H9 (cell line): ENCODE results near the gene AP3S1. TPM values are rescaled to one million over a fixed set of nuclear protein-coding genes. Genes with fewer than 3 reads are reported as not detected.

Experiments used
- DNase-seq: peaks from one replicate; pipeline ENCODE4 v3.0.0-alpha.2; 2017
- H2AFZ ChIP-seq: one replicate; pipeline ENCODE4 v1.6.1; 2013; ENCODE audit warnings: mild to moderate bottlenecking, low read length, control low read depth, moderate library complexity
- H2AK5ac ChIP-seq: 2 replicates; pipeline ENCODE4 v1.6.1; 2013; ENCODE audit warnings: low read length, control low read depth, mixed read lengths; ENCODE audit not compliant: insufficient read length
- H2BK120ac ChIP-seq: one replicate; pipeline ENCODE4 v1.6.1; 2013; ENCODE audit warnings: low read depth, mild to moderate bottlenecking, low read length, control low read depth, inconsistent platforms; ENCODE audit not compliant: poor library complexity, severe bottlenecking
- H2BK12ac ChIP-seq: 2 replicates; pipeline ENCODE4 v1.6.1; 2013; ENCODE audit warnings: low read length, control low read depth, mixed read lengths, low read depth; ENCODE audit not compliant: insufficient read length
- H2BK15ac ChIP-seq: 2 replicates; pipeline ENCODE4 v1.6.1; 2013; ENCODE audit warnings: low read depth, low read length, control low read depth
- H2BK20ac ChIP-seq: one replicate; pipeline ENCODE4 v1.6.1; 2013; ENCODE audit warnings: low read depth, mild to moderate bottlenecking, low read length, control low read depth, inconsistent platforms; ENCODE audit not compliant: poor library complexity, severe bottlenecking
- H2BK5ac ChIP-seq: 2 replicates; pipeline ENCODE4 v1.6.1; 2013; ENCODE audit warnings: low read length, control low read depth, mixed read lengths; ENCODE audit not compliant: insufficient read length
- H3K14ac ChIP-seq: 2 replicates; pipeline ENCODE4 v1.6.1; 2013; ENCODE audit warnings: low read length, control low read depth; ENCODE audit not compliant: insufficient read depth
- H3K18ac ChIP-seq: 2 replicates; pipeline ENCODE4 v1.6.1; 2013; ENCODE audit warnings: low read depth, mild to moderate bottlenecking, mixed read lengths, low read length, control low read depth; ENCODE audit not compliant: insufficient read length
- H3K23ac ChIP-seq: 2 replicates; pipeline ENCODE4 v1.6.1; 2013; ENCODE audit warnings: low read length, control low read depth, mixed read lengths, low read depth; ENCODE audit not compliant: insufficient read length
- H3K23me2 ChIP-seq: 2 replicates; pipeline ENCODE4 v1.6.1; 2013; ENCODE audit warnings: low read depth, mild to moderate bottlenecking, mixed read lengths, low read length, control low read depth; ENCODE audit not compliant: insufficient read length, poor library complexity, severe bottlenecking
- H3K27ac ChIP-seq: 2 replicates; pipeline ENCODE4 v1.5.1; 2013; ENCODE audit warnings: low read length, control low read depth, mixed read lengths, low read depth; ENCODE audit not compliant: insufficient read length
- H3K27me3 ChIP-seq: 2 replicates; pipeline ENCODE4 v1.6.1; 2013; ENCODE audit warnings: low read length, control low read depth, inconsistent platforms; ENCODE audit not compliant: insufficient read depth
- H3K4ac ChIP-seq: 2 replicates; pipeline ENCODE4 v1.6.1; 2013; ENCODE audit warnings: low read depth, mild to moderate bottlenecking, control low read depth, inconsistent platforms, low read length, moderate library complexity
- H3K4me1 ChIP-seq: 2 replicates; pipeline ENCODE4 v1.6.1; 2013; ENCODE audit warnings: low read length, control low read depth, inconsistent platforms; ENCODE audit not compliant: insufficient read depth
- H3K4me2 ChIP-seq: 2 replicates; pipeline ENCODE4 v1.6.1; 2013; ENCODE audit warnings: low read length, control low read depth, mixed read lengths; ENCODE audit not compliant: insufficient read length, insufficient read depth
- H3K56ac ChIP-seq: 2 replicates; pipeline ENCODE4 v1.6.1; 2013; ENCODE audit warnings: low read depth, mild to moderate bottlenecking, mixed read lengths, low read length, control low read depth; ENCODE audit not compliant: insufficient read length
- H3K79me1 ChIP-seq: 2 replicates; pipeline ENCODE4 v1.6.1; 2013; ENCODE audit warnings: low read depth, mild to moderate bottlenecking, moderate library complexity, low read length, control low read depth, inconsistent platforms; ENCODE audit not compliant: insufficient read depth, poor library complexity, severe bottlenecking
- H3K79me2 ChIP-seq: 2 replicates; pipeline ENCODE4 v1.6.1; 2013; ENCODE audit warnings: low read length, control low read depth, inconsistent platforms; ENCODE audit not compliant: insufficient read depth
- H3K9ac ChIP-seq: 2 replicates; pipeline ENCODE4 v1.6.1; 2013; ENCODE audit warnings: low read length, control low read depth, mixed read lengths; ENCODE audit not compliant: insufficient read length; ENCODE audit errors: extremely low read depth
- H3K9me3 ChIP-seq: one replicate; pipeline ENCODE4 v1.6.1; 2013; ENCODE audit warnings: low read depth, low read length, inconsistent platforms; ENCODE audit not compliant: control insufficient read depth
- H3T11ph ChIP-seq: one replicate; pipeline ENCODE4 v1.6.1; 2013; ENCODE audit warnings: mild to moderate bottlenecking, low read length, control low read depth, inconsistent platforms
- H4K20me1 ChIP-seq: one replicate; pipeline ENCODE4 v1.6.1; 2013; ENCODE audit not compliant: control insufficient read depth, insufficient read length, insufficient read depth
- H4K5ac ChIP-seq: 2 replicates; pipeline ENCODE4 v1.6.1; 2013; ENCODE audit warnings: low read depth, mild to moderate bottlenecking, mixed read lengths, low read length, control low read depth; ENCODE audit not compliant: insufficient read length
- H4K8ac ChIP-seq: replicated peaks from 2 replicates; pipeline ENCODE4 v1.6.1; 2013; ENCODE audit warnings: low read length, control low read depth, mixed read lengths, low read depth; ENCODE audit not compliant: insufficient read length
- H4K91ac ChIP-seq: 2 replicates; pipeline ENCODE4 v1.6.1; 2013; ENCODE audit warnings: low read depth, mild to moderate bottlenecking, moderate library complexity, mixed read lengths, low read length, control low read depth; ENCODE audit not compliant: insufficient read length
- H3K27ac Mint-ChIP-seq, 3 experiments: 2 replicates in 2 of 3; 3 replicates in 1 of 3; pipeline ENCODE4 v1.8.0; 2020 to 2021; ENCODE audit warnings: mixed read lengths in 3 of 3, mild to moderate bottlenecking in 1 of 3, moderate library complexity in 1 of 3
- H3K27me3 Mint-ChIP-seq: 2 replicates; pipeline ENCODE4 v1.8.0; 2021; ENCODE audit warnings: low read depth, mild to moderate bottlenecking, moderate library complexity, mixed read lengths
- H3K36me3 Mint-ChIP-seq, 3 experiments: 2 replicates in 2 of 3; 3 replicates in 1 of 3; pipeline ENCODE4 v1.8.0; 2020 to 2021; ENCODE audit warnings: low read depth in 3 of 3, mixed read lengths in 3 of 3; ENCODE audit not compliant: insufficient read depth in 1 of 3
- H3K4me1 Mint-ChIP-seq, 2 experiments: 2 replicates each; pipeline ENCODE4 v1.8.0; 2020; ENCODE audit warnings: mixed read lengths in 2 of 2
- H3K4me3 Mint-ChIP-seq, 2 experiments: 2 replicates in 1 of 2; 3 replicates in 1 of 2; pipeline ENCODE4 v1.8.0; 2020 to 2021; ENCODE audit warnings: mild to moderate bottlenecking in 2 of 2, mixed read lengths in 2 of 2, moderate library complexity in 1 of 2
- H3K9me3 Mint-ChIP-seq, 2 experiments: 2 replicates in 1 of 2; 3 replicates in 1 of 2; pipeline ENCODE4 v1.8.0; 2020; ENCODE audit warnings: mild to moderate bottlenecking in 2 of 2, mixed read lengths in 2 of 2, moderate library complexity in 1 of 2
- WGBS: extraction: QIAGEN DNeasy Blood & Tissue Kit; methylation state at CpG from one replicate; pipeline ENCODE4 v1.1.7; 2013; ENCODE audit warnings: missing lambda C conversion rate, low lambda C conversion rate, mixed read lengths; ENCODE audit not compliant: insufficient read length; ENCODE audit errors: extremely low coverage; 5-methylcytosine and 5-hydroxymethylcytosine counted together
- total RNA-seq: library from RNA; stranded (reverse); gene quantifications from 2 replicates; pipeline ENCODE4 v1.2.1, GENCODE V29; 2021
- TF ChIP-seq, protein P1 (sequence below): fragments of 200-600 bp; sonication (generic); conservative IDR thresholded peaks from 3 replicates; pipeline ENCODE4 v1.8.0; 2021; ENCODE audit warnings: antibody characterized with exemption, mild to moderate bottlenecking

Gene AP3S1
- total RNA-seq, 1 experiment from 2014 or later: 78.4 TPM

DNA sequence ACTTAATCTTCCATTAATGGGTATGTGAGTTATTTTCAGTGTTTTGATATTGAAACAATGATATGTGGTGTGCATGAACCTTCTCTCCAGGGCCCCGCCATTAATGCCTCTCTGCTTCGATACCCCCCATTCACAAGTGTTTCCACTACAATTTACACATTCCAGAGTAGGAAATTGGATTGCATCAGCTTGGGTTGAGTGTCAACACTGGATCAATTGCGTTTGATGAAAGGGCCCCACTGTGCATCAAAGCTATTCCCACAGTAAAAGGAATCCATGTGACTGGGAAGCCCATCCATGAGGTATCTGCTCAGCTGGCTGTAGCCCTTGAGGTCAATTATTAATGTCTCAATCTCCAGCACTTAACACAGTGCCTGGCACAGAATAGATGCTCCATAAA, 102.8 kb downstream of the AP3S1 start:
- Histone ChIP-seq H3K23me2 (no peaks in the 10 kb centered on the region), H4K20me1 (no peaks in the 10 kb centered on the region), H3T11ph (no peak overlapping the region), H2AFZ (no peak overlapping the region), H3K79me2 (no peaks in the 10 kb centered on the region; the same call in 1 of the 2 replicates), H3K4ac (no peak overlapping the region), H4K5ac (no peak overlapping the region), H3K23ac (no peak overlapping the region), H3K4me2 (no peak overlapping the region), H3K27ac (no peak overlapping the region), H3K27me3 (no peaks in the 10 kb centered on the region), H3K9ac (no peak overlapping the region), H3K9me3 (no peaks in the 10 kb centered on the region), H3K18ac (no peak overlapping the region), H3K14ac (no peak overlapping the region), H2AK5ac (no peak overlapping the region), H3K79me1 (no peaks in the 10 kb centered on the region), H3K4me1 (no peaks in the 10 kb centered on the region; the same call in 1 of the 2 replicates), H2BK20ac (no peak overlapping the region), H3K56ac (no peak overlapping the region), H4K91ac (no peak overlapping the region), H4K8ac (no peak overlapping the region), H2BK12ac (no peak overlapping the region), H2BK120ac (no peak overlapping the region), H2BK15ac (no peak overlapping the region), H2BK5ac (no peak overlapping the region)
- DNase-seq: no peak
- no peak overlapping the region for H3K4me3 Mint-ChIP-seq
- H3K27me3 Mint-ChIP-seq: no peaks in the 10 kb centered on the region
- TF ChIP-seq, protein P1, sequence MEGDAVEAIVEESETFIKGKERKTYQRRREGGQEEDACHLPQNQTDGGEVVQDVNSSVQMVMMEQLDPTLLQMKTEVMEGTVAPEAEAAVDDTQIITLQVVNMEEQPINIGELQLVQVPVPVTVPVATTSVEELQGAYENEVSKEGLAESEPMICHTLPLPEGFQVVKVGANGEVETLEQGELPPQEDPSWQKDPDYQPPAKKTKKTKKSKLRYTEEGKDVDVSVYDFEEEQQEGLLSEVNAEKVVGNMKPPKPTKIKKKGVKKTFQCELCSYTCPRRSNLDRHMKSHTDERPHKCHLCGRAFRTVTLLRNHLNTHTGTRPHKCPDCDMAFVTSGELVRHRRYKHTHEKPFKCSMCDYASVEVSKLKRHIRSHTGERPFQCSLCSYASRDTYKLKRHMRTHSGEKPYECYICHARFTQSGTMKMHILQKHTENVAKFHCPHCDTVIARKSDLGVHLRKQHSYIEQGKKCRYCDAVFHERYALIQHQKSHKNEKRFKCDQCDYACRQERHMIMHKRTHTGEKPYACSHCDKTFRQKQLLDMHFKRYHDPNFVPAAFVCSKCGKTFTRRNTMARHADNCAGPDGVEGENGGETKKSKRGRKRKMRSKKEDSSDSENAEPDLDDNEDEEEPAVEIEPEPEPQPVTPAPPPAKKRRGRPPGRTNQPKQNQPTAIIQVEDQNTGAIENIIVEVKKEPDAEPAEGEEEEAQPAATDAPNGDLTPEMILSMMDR: no peak
- H3K4me1 Mint-ChIP-seq: peaks cover 1 to 8% of the 10 kb centered on the region in 2 experiments
- WGBS: no CpG with 5 or more reads among the region's 3 CpGs
- H3K27ac Mint-ChIP-seq: no peak overlapping the region
- peaks cover 4 to 8% of the 10 kb centered on the region in 2 experiments; a peak in 4 of 5 replicates for H3K9me3 Mint-ChIP-seq
- peaks cover 0 to 5% (median 0%) of the 10 kb centered on the region in 3 experiments; a peak in 3 of 7 replicates for H3K36me3 Mint-ChIP-seq
